ENCODE measurements around the gene INSR. TPM values are rescaled to one million over a fixed set of nuclear protein-coding genes. Genes with fewer than 3 reads are reported as not detected.

Gene INSR
- total RNA-seq, 4 donors from 2014 or later = 134 to 252 (median 164) TPM

DNA sequence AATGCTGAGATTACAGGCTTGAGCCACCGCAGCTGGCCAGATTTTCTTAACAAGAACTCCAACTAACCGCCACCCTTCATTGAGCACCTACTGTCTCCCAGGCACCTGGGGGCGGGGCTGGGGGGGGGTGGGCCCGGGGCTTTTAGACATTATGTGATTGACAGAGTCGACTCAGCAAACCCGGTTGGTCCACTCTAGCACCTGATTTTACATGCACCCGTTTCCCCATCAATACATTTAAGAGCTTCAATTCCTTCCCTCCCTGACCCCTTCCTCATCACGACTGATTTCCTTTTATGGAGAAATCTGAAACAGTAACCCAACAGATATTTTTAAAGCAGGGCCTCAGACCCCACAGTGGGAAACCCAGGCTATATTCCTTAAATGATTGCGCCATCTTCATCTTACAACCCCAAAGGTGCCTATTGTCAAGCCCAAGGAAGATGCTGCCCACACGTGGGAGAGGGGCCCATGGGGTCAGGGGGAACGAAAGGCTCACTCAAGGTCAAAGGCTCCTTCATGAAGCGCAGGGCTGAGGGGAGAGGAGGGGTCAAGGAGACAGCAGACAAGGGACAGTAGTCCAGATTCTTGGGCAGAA lies 1.8 kb downstream of the INSR start:
- WGBS, 2 donors (ENCODE audit: low coverage in 1 of 2) = 69 to 71% methylated on average over 2 to 12 of the region's 12 CpGs
- Histone ChIP-seq H3K4me3 (peak overlapping the region; percentile 74 to 100 (median 100)), H3K9me3 (no peaks in the 10 kb centered on the region), H3K4me1 (peaks cover 7 to 36% (median 25%) of the 10 kb centered on the region in 4 donors), H3K27ac (peak overlapping the region; percentile 86 to 98 (median 94)), H3K27me3 (no peaks in the 10 kb centered on the region), H3K36me3 (no peaks in the 10 kb centered on the region)
- in situ Hi-C loops (cut with MboI; ENCODE audit: low pct_ligation_motif_present in 1 of 4, low pct_unique_long_range_greater_than_20kb in 1 of 4, low sequenced_read_pairs in 3 of 4) (loop anchor here (5.0 to 25.0 kb wide), 4 partner anchors 88 to 105 kb away; no protein-coding TSS in a partner anchor), intact Hi-C loops (cut with DNase I; ENCODE audit: low total_unique reads) (no loop called here)
- no peak for TF ChIP-seq POLR2AphosphoS5 (IDR thresholded peaks at IDR 0.05)
- no peak for TF ChIP-seq EP300 (IDR thresholded peaks at IDR 0.05; ENCODE audit: low read depth)
- TF ChIP-seq, protein P1, sequence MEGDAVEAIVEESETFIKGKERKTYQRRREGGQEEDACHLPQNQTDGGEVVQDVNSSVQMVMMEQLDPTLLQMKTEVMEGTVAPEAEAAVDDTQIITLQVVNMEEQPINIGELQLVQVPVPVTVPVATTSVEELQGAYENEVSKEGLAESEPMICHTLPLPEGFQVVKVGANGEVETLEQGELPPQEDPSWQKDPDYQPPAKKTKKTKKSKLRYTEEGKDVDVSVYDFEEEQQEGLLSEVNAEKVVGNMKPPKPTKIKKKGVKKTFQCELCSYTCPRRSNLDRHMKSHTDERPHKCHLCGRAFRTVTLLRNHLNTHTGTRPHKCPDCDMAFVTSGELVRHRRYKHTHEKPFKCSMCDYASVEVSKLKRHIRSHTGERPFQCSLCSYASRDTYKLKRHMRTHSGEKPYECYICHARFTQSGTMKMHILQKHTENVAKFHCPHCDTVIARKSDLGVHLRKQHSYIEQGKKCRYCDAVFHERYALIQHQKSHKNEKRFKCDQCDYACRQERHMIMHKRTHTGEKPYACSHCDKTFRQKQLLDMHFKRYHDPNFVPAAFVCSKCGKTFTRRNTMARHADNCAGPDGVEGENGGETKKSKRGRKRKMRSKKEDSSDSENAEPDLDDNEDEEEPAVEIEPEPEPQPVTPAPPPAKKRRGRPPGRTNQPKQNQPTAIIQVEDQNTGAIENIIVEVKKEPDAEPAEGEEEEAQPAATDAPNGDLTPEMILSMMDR (IDR thresholded peaks at IDR 0.05) = no peak
- no peak for TF ChIP-seq POLR2A (IDR thresholded peaks at IDR 0.05)
- no peak for DNase-seq

DNA sequence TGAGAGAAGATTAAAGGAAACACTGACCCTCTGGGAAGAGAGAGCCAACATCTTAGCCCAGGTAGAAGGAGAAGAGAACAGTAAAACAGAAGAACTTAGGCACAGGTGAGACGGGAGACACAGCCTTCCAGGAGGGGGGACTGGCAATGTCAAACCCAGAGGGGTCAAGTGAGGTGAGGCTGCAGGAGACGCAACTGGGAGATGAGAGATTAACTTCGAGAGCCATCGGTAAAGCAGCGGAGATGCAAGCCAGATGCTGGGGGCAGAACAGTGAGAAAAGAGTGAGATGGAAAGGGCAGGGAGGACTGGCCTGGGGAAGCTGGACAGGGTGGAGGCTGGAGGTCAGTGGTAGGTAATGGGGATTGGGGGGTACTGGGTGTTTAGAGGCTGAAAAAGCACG lies 5.2 kb downstream of the INSR start:
- DNase-seq = no peak
- Histone ChIP-seq H3K36me3 (no peaks in the 10 kb centered on the region), H3K4me1 (peaks cover 3 to 22% (median 15%) of the 10 kb centered on the region in 4 donors), H3K4me3 (no peak overlapping the region), H3K27me3 (no peaks in the 10 kb centered on the region), H3K27ac (peak overlapping the region in 2 of 4 donors; percentile 7 to 14), H3K9me3 (no peaks in the 10 kb centered on the region)
- in situ Hi-C loops (cut with MboI; ENCODE audit: low pct_ligation_motif_present in 1 of 4, low pct_unique_long_range_greater_than_20kb in 1 of 4, low sequenced_read_pairs in 3 of 4) (loop anchor here in 1 of 4 donors (25.0 kb wide), 1 partner anchor 102 kb away; no protein-coding TSS in a partner anchor), intact Hi-C loops (cut with DNase I; ENCODE audit: low total_unique reads) (no loop called here)
- no peak for TF ChIP-seq POLR2A (IDR thresholded peaks at IDR 0.05)
- TF ChIP-seq POLR2AphosphoS5 (IDR thresholded peaks at IDR 0.05) = no peak
- no peak for TF ChIP-seq EP300 (IDR thresholded peaks at IDR 0.05; ENCODE audit: low read depth)
- TF ChIP-seq, protein P1 (IDR thresholded peaks at IDR 0.05) = no peak
- 68% methylated on average over 3 to 6 of the region's 6 CpGs for WGBS, 2 donors (ENCODE audit: low coverage in 1 of 2)

DNA sequence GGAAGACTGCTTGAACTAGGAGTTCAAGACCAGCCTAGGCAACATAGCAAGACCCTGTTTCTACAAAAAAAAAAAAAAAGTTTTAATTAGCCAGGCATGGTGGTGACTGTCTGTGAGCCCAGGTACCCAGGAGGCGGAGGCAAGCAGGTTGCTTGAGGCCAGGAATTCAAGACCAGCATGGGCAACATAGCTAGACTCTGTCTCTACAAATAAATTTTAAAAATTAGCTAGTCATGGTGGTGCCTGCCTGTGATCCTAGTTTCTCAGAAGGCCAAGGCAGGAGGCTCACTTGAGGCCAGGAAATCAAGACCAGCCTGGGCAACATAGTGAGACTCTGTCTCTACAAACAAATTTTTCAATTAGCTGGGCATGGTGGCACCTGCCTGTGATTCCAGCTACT lies 6.1 kb downstream of the INSR start:
- WGBS, 2 donors (ENCODE audit: low coverage in 1 of 2) = 86 to 100% methylated on average over 1 of the region's 1 CpG
- H3K4me1 ChIP-seq = peaks cover 3 to 22% (median 14%) of the 10 kb centered on the region in 4 donors
- no peaks in the 10 kb centered on the region for H3K27me3 ChIP-seq
- H3K36me3 ChIP-seq = no peaks in the 10 kb centered on the region
- TF ChIP-seq, protein P1 (IDR thresholded peaks at IDR 0.05) = no peak
- TF ChIP-seq POLR2A (IDR thresholded peaks at IDR 0.05) = no peak
- no peak for TF ChIP-seq EP300 (IDR thresholded peaks at IDR 0.05; ENCODE audit: low read depth)
- TF ChIP-seq POLR2AphosphoS5 (IDR thresholded peaks at IDR 0.05) = no peak
- intact Hi-C loops (cut with DNase I; ENCODE audit: low total_unique reads) (no loop called here), in situ Hi-C loops (cut with MboI; ENCODE audit: low pct_ligation_motif_present in 1 of 4, low pct_unique_long_range_greater_than_20kb in 1 of 4, low sequenced_read_pairs in 3 of 4) (loop anchor here in 1 of 4 donors (25.0 kb wide), 1 partner anchor 101 kb away; no protein-coding TSS in a partner anchor)
- no peak for DNase-seq
- no peaks in the 10 kb centered on the region for H3K9me3 ChIP-seq
- H3K27ac ChIP-seq = peak overlapping the region in 1 of 4 donors; percentile 14
- no peak overlapping the region for H3K4me3 ChIP-seq

DNA sequence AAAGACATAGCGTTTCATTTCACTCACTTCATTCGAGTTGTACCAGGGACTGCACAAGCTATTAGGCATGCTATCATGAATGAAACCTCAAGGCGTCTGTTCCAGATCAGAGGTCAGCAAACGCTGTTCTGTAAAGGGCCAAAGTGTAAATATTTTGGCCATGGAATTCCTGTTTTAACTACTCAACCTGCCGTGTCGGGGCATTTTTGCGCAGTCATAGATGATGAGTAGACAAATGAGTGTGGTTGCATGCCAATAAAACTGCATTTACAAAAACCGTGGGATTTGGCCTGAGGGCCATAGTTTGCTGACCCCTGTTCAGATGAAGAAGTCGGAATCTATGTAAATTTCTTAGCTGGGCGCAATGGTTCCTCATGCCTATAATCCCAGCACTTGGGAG lies 6.5 kb downstream of the INSR start:
- whole genome bisulfite sequencing, 2 donors (ENCODE audit: low coverage in 1 of 2) = 67 to 71% methylated on average over 3 to 10 of the region's 10 CpGs
- Histone ChIP-seq H3K27ac (peak overlapping the region in 1 of 4 donors; percentile 14), H3K4me3 (no peak overlapping the region), H3K36me3 (no peaks in the 10 kb centered on the region), H3K4me1 (peaks cover 3 to 18% (median 11%) of the 10 kb centered on the region in 4 donors), H3K27me3 (no peaks in the 10 kb centered on the region), H3K9me3 (no peaks in the 10 kb centered on the region)
- in situ Hi-C loops (cut with MboI; ENCODE audit: low pct_ligation_motif_present in 1 of 4, low pct_unique_long_range_greater_than_20kb in 1 of 4, low sequenced_read_pairs in 3 of 4) (loop anchor here in 1 of 4 donors (25.0 kb wide), 1 partner anchor 100 kb away; no protein-coding TSS in a partner anchor), intact Hi-C loops (cut with DNase I; ENCODE audit: low total_unique reads) (no loop called here)
- no peak for DNase-seq
- no peak for TF ChIP-seq POLR2AphosphoS5 (IDR thresholded peaks at IDR 0.05)
- TF ChIP-seq, protein P1 (IDR thresholded peaks at IDR 0.05) = no peak
- TF ChIP-seq POLR2A (IDR thresholded peaks at IDR 0.05) = no peak

All from transverse colon (tissue), 4 donors.